IPS-18a (cell line): Measurements from ENCODE around the gene ATAD3A.
"Not testable (repeated sequence)": the region's sequence is repeated elsewhere in the genome, so short reads cannot be mapped to it uniquely, and the experiment has no call there.

Source experiments
- H3K27ac ChIP-seq: one replicate; pipeline ENCODE4 v1.5.1; 2013; ENCODE audit warnings: low read length
- H3K27me3 ChIP-seq: one replicate; pipeline ENCODE4 v1.6.1; 2013; ENCODE audit warnings: mild to moderate bottlenecking, low read length; ENCODE audit not compliant: control insufficient read depth, insufficient read depth
- H3K36me3 ChIP-seq: one replicate; pipeline ENCODE4 v1.6.1; 2013; ENCODE audit warnings: low read depth, low read length; ENCODE audit not compliant: control insufficient read depth
- H3K4me1 ChIP-seq: one replicate; pipeline ENCODE4 v1.6.1; 2013; ENCODE audit warnings: low read depth, low read length; ENCODE audit not compliant: control insufficient read depth
- H3K4me3 ChIP-seq: one replicate; pipeline ENCODE4 v1.5.1; 2013; ENCODE audit warnings: low read length
- H3K9ac ChIP-seq: one replicate; pipeline ENCODE4 v1.6.1; 2013; ENCODE audit warnings: mild to moderate bottlenecking, low read length, moderate library complexity
- H3K9me3 ChIP-seq: one replicate; pipeline ENCODE4 v1.6.1; 2013; ENCODE audit warnings: low read depth, low read length; ENCODE audit not compliant: control insufficient read depth

ATAD3A gene

GRCh38 chr1:1479547-1480487, 32.1 kb upstream of the ATAD3A start:
- no peak overlapping the region for H3K9ac ChIP-seq
- H3K4me3 ChIP-seq: no peak overlapping the region
- H3K27me3 ChIP-seq: no peaks in the 10 kb centered on the region
- H3K9me3 ChIP-seq: no peaks in the 10 kb centered on the region
- H3K36me3 ChIP-seq: peaks cover 29% of the 10 kb centered on the region
- no peak overlapping the region for H3K27ac ChIP-seq
- no peaks in the 10 kb centered on the region for H3K4me1 ChIP-seq

GRCh38 chr1:1480488-1480867, 31.5 kb upstream of the ATAD3A start:
- not testable (repeated sequence) for H3K4me3 ChIP-seq, H3K27me3 ChIP-seq, H3K9ac ChIP-seq, H3K9me3 ChIP-seq, H3K27ac ChIP-seq, H3K4me1 ChIP-seq
- H3K36me3 ChIP-seq: peaks cover 29% of the 10 kb centered on the region

GRCh38 chr1:1481811-1482210, 30.2 kb upstream of the ATAD3A start:
- H3K9me3 ChIP-seq: not testable (repeated sequence)

GRCh38 chr1:1482856-1483255, 29.1 kb upstream of the ATAD3A start:
- Histone ChIP-seq H3K27me3 (no peaks in the 10 kb centered on the region), H3K27ac (no peak overlapping the region), H3K36me3 (peaks cover 31% of the 10 kb centered on the region), H3K4me3 (no peak overlapping the region), H3K9me3 (no peaks in the 10 kb centered on the region), H3K4me1 (no peaks in the 10 kb centered on the region), H3K9ac (no peak overlapping the region)

More at GRCh38 chr1:1481811-1482210, 30.2 kb upstream of the ATAD3A start:
- H3K36me3 ChIP-seq: peaks cover 29% of the 10 kb centered on the region
- not testable (repeated sequence) for H3K4me1 ChIP-seq, H3K27me3 ChIP-seq, H3K9ac ChIP-seq, H3K4me3 ChIP-seq, H3K27ac ChIP-seq

GRCh38 chr1:1483714-1484113, 28.2 kb upstream of the ATAD3A start:
- Histone ChIP-seq H3K36me3 (peaks cover 27% of the 10 kb centered on the region), H3K9me3 (no peaks in the 10 kb centered on the region), H3K4me3 (no peak overlapping the region), H3K27ac (no peak overlapping the region), H3K27me3 (no peaks in the 10 kb centered on the region), H3K9ac (no peak overlapping the region), H3K4me1 (no peaks in the 10 kb centered on the region)

GRCh38 chr1:1484976-1485750, 26.8 kb upstream of the ATAD3A start:
- not testable (repeated sequence) for H3K4me1 ChIP-seq, H3K9ac ChIP-seq, H3K4me3 ChIP-seq, H3K27ac ChIP-seq, H3K9me3 ChIP-seq, H3K27me3 ChIP-seq
- peaks cover 31% of the 10 kb centered on the region for H3K36me3 ChIP-seq

GRCh38 chr1:1485755-1486317, 26.1 kb upstream of the ATAD3A start:
- not testable (repeated sequence) for H3K4me3 ChIP-seq, H3K27me3 ChIP-seq, H3K27ac ChIP-seq, H3K9me3 ChIP-seq, H3K4me1 ChIP-seq, H3K9ac ChIP-seq
- peaks cover 38% of the 10 kb centered on the region for H3K36me3 ChIP-seq

GRCh38 chr1:1487701-1488100, 24.3 kb upstream of the ATAD3A start:
- no peak overlapping the region for H3K4me3 ChIP-seq
- no peaks in the 10 kb centered on the region for H3K4me1 ChIP-seq
- no peaks in the 10 kb centered on the region for H3K9me3 ChIP-seq
- no peak overlapping the region for H3K27ac ChIP-seq
- H3K36me3 ChIP-seq: peaks cover 41% of the 10 kb centered on the region
- H3K27me3 ChIP-seq: no peaks in the 10 kb centered on the region
- no peak overlapping the region for H3K9ac ChIP-seq

- Histone ChIP-seq H3K9me3 (no peaks in the 10 kb centered on the region), H3K27me3 (no peaks in the 10 kb centered on the region), H3K27ac (no peak overlapping the region), H3K36me3 (peaks cover 38% of the 10 kb centered on the region), H3K9ac (no peak overlapping the region), H3K4me3 (no peak overlapping the region), H3K4me1 (no peaks in the 10 kb centered on the region)
These were observed 22.7 kb upstream of the ATAD3A start for GRCh38 chr1:1489231-1489630.

- H3K9ac ChIP-seq: no peak overlapping the region
- H3K9me3 ChIP-seq: no peaks in the 10 kb centered on the region
- no peak overlapping the region for H3K4me3 ChIP-seq
- H3K4me1 ChIP-seq: no peaks in the 10 kb centered on the region
- no peaks in the 10 kb centered on the region for H3K27me3 ChIP-seq
- H3K27ac ChIP-seq: no peak overlapping the region
- H3K36me3 ChIP-seq: peaks cover 38% of the 10 kb centered on the region
These were observed 22.1 kb upstream of the ATAD3A start for GRCh38 chr1:1489861-1490260.

- H3K9me3 ChIP-seq: no peaks in the 10 kb centered on the region
- no peaks in the 10 kb centered on the region for H3K4me1 ChIP-seq
- H3K9ac ChIP-seq: no peak overlapping the region
- no peaks in the 10 kb centered on the region for H3K27me3 ChIP-seq
- H3K27ac ChIP-seq: no peak overlapping the region
- H3K36me3 ChIP-seq: peaks cover 38% of the 10 kb centered on the region
- H3K4me3 ChIP-seq: no peak overlapping the region
These were observed 21.2 kb upstream of the ATAD3A start for GRCh38 chr1:1490633-1491230.
